Liver (tissue), 9 donors: ENCODE measurements around the gene NR4A1. TPM values are rescaled to one million over a fixed set of nuclear protein-coding genes. Genes with fewer than 3 reads are reported as not detected.

Experiments
- DNase-seq: peaks from one replicate; pipeline ENCODE4 v3.0.0-alpha.2; 2017; ENCODE audit warnings: low spot score
- H3K27ac ChIP-seq, 2 donors: one replicate each; pipeline ENCODE4 v1.7.0; 2013; ENCODE audit warnings: inconsistent platforms in 2 of 2, low read length in 2 of 2, control low read depth in 1 of 2, low read depth in 1 of 2, mild to moderate bottlenecking in 1 of 2
- H3K27me3 ChIP-seq, 4 donors: one replicate each; pipeline versions ENCODE4 v1.6.1 to v1.7.0; 2013; ENCODE audit warnings: low read length in 3 of 4, inconsistent platforms in 1 of 4, mild to moderate bottlenecking in 1 of 4, moderate library complexity in 1 of 4; ENCODE audit not compliant: control insufficient read depth in 4 of 4, insufficient read depth in 4 of 4
- H3K36me3 ChIP-seq, 4 donors: one replicate each; pipeline versions ENCODE4 v1.6.1 to v1.7.0; 2013; ENCODE audit warnings: low read length in 3 of 4, mild to moderate bottlenecking in 3 of 4, low read depth in 1 of 4, moderate library complexity in 1 of 4; ENCODE audit not compliant: control insufficient read depth in 4 of 4, insufficient read depth in 3 of 4
- H3K4me1 ChIP-seq, 4 donors: one replicate each; pipeline versions ENCODE4 v1.6.1 to v1.7.0; 2013; ENCODE audit warnings: low read length in 3 of 4, mild to moderate bottlenecking in 3 of 4, moderate library complexity in 1 of 4; ENCODE audit not compliant: control insufficient read depth in 4 of 4, insufficient read depth in 4 of 4
- H3K4me3 ChIP-seq, 3 donors: one replicate each; pipeline versions ENCODE4 v1.6.1 to v1.7.0; 2013; ENCODE audit warnings: low read length in 3 of 3, control low read depth in 1 of 3, low read depth in 1 of 3, mild to moderate bottlenecking in 1 of 3
- H3K9ac ChIP-seq, 2 donors: one replicate each; pipeline ENCODE4 v1.7.0; 2013; ENCODE audit warnings: low read length in 2 of 2, mild to moderate bottlenecking in 2 of 2, moderate library complexity in 2 of 2, control low read depth in 1 of 2, low read depth in 1 of 2
- H3K9me3 ChIP-seq, 4 donors: one replicate each; pipeline versions ENCODE4 v1.6.1 to v1.7.0; 2013; ENCODE audit warnings: low read length in 3 of 4; ENCODE audit not compliant: control insufficient read depth in 4 of 4
- CTCF ChIP-seq: fragments of 150-350 bp; IDR thresholded peaks from 2 replicates; pipeline ENCODE4 v1.5.1; 2017; ENCODE audit warnings: improper control_type of control experiment, low read depth, low read length; ENCODE audit not compliant: missing input control
- FOXA1 ChIP-seq: IDR thresholded peaks from 2 replicates; pipeline ENCODE4 v1.6.1; 2016; ENCODE audit warnings: antibody characterized with exemption
- FOXA2 ChIP-seq: IDR thresholded peaks from 2 replicates; pipeline ENCODE4 v1.6.1; 2016; ENCODE audit warnings: antibody characterized with exemption
- HNF4G ChIP-seq: IDR thresholded peaks from 2 replicates; pipeline ENCODE4 v1.6.1; 2016; ENCODE audit warnings: antibody characterized with exemption
- MAX ChIP-seq: IDR thresholded peaks from 2 replicates; pipeline ENCODE4 v1.6.1; 2016; ENCODE audit warnings: antibody characterized with exemption
- NR2F2 ChIP-seq: IDR thresholded peaks from 2 replicates; pipeline ENCODE4 v1.6.1; 2016; ENCODE audit warnings: antibody characterized with exemption
- RAD21 ChIP-seq, 2 donors: IDR thresholded peaks; 2 replicates each; pipeline ENCODE4 v1.6.1; 2016; ENCODE audit warnings: antibody characterized with exemption in 2 of 2, mild to moderate bottlenecking in 2 of 2
- REST ChIP-seq: IDR thresholded peaks from 2 replicates; pipeline ENCODE4 v1.6.1; 2016; ENCODE audit warnings: antibody characterized with exemption, mild to moderate bottlenecking
- RXRA ChIP-seq, 2 donors: IDR thresholded peaks; 2 replicates each; pipeline ENCODE4 v1.6.1; 2017 to 2018; ENCODE audit warnings: antibody characterized with exemption in 2 of 2, mild to moderate bottlenecking in 1 of 2
- SP1 ChIP-seq: IDR thresholded peaks from 2 replicates; pipeline ENCODE4 v1.6.1; 2018; ENCODE audit warnings: antibody characterized with exemption, mild to moderate bottlenecking
- TAF1 ChIP-seq: conservative IDR thresholded peaks from 2 replicates; pipeline ENCODE4 v1.6.1; 2016; ENCODE audit warnings: antibody characterized with exemption, mild to moderate bottlenecking
- WGBS: extraction: QIAGEN DNeasy Blood & Tissue Kit; methylation state at CpG from one replicate; pipeline ENCODE4 v1.1.7; 2013; 5-methylcytosine and 5-hydroxymethylcytosine counted together
- polyA plus RNA-seq, 2 donors: library from polyadenylated mRNA; stranded (reverse) in 1 of 2; unstranded in 1 of 2; fragments of 200-250 nt in 1 of 2; fragments of >200 nt in 1 of 2; fragmentation: Nextera tagmentation in 1 of 2; extraction: Ambion mirVana in 1 of 2; gene quantifications; one replicate each; pipeline versions ENCODE4 v1.2.1 to v1.2.3, GENCODE V29; 2013 to 2015
- total RNA-seq, 2 donors: library from RNA; depleted of rRNA; stranded (reverse); fragments of >200 nt; gene quantifications; one replicate each; pipeline ENCODE4 v1.2.3, GENCODE V29; 2014
- donor health status: healthy.
- donor health status: healthy.
- donor health status: healthy.
- donor health status: healthy.
- donor health status: healthy.

The NR4A1 gene
- total and polyA plus RNA-seq, 4 donors = 0.79 to 5.8 (median 3.4) TPM

GRCh38 chr12:52005218-52005902, 45.9 kb upstream of the NR4A1 start:
- Histone ChIP-seq H3K9ac (no peak overlapping the region), H3K9me3 (no peaks in the 10 kb centered on the region), H3K4me1 (peaks cover 2 to 8% (median 8%) of the 10 kb centered on the region in 4 donors), H3K27me3 (peaks cover 0 to 3% (median 0%) of the 10 kb centered on the region in 4 donors), H3K4me3 (no peak overlapping the region), H3K36me3 (no peaks in the 10 kb centered on the region), H3K27ac (no peak overlapping the region)
- no peak for TF ChIP-seq CTCF
- WGBS = 80% methylated on average over 10 of the region's 10 CpGs
- DNase-seq = no peak

- H3K9me3 ChIP-seq = no peaks in the 10 kb centered on the region
- DNase-seq = no peak
- H3K9ac ChIP-seq = peak overlapping the region in 1 of 2 donors; percentile 22
- H3K4me3 ChIP-seq = peak overlapping the region in 1 of 3 donors; percentile 53
- H3K36me3 ChIP-seq = no peaks in the 10 kb centered on the region
- H3K27me3 ChIP-seq = peaks cover 0 to 3% (median 0%) of the 10 kb centered on the region in 4 donors
- no peak overlapping the region for H3K27ac ChIP-seq
- WGBS = 25% methylated on average over 28 of the region's 28 CpGs
- TF ChIP-seq NR2F2 (no peak), FOXA2 (no peak), SP1 (peak; percentile 8)
- H3K4me1 ChIP-seq = peaks cover 6 to 12% (median 8%) of the 10 kb centered on the region in 4 donors
These were observed 45.1 kb upstream of the NR4A1 start for GRCh38 chr12:52005903-52006703.

- Histone ChIP-seq H3K27me3 (peaks cover 0 to 3% (median 0%) of the 10 kb centered on the region in 4 donors), H3K9ac (peak within 1 kb of the TSS in 1 of 2 donors; percentile 22), H3K27ac (peak within 1 kb of the TSS; percentile 79 to 84), H3K4me1 (peaks cover 6 to 12% (median 8%) of the 10 kb centered on the region in 4 donors), H3K4me3 (peak within 1 kb of the TSS in 2 of 3 donors; percentile 52 to 53), H3K9me3 (no peaks in the 10 kb centered on the region), H3K36me3 (no peaks in the 10 kb centered on the region)
- whole genome bisulfite sequencing = 2% methylated on average over 60 of the region's 60 CpGs
- peak; percentile 55 for DNase-seq
- TF ChIP-seq HNF4G = no peak
- TF ChIP-seq TAF1 = no peak
- no peak for TF ChIP-seq FOXA2
- no peak for TF ChIP-seq NR2F2
- no peak for TF ChIP-seq CTCF
- TF ChIP-seq RXRA (IDR thresholded peaks at IDR 0.05) = no peak
- TF ChIP-seq MAX = no peak
- no peak for TF ChIP-seq REST
- TF ChIP-seq RAD21 (IDR thresholded peaks at IDR 0.05) = no peak
- TF ChIP-seq FOXA1 = no peak
These were observed 44.5 kb upstream of the NR4A1 start, which contains the start of gene TAMALIN for GRCh38 chr12:52006726-52007157. TSS of gene TAMALIN (plus strand) at chr12:52006946. CDS start at chr12:52007020, 74 bp downstream.
